Endodermal cell (in vitro differentiated cells): ENCODE measurements around the gene PIP5KL1. TPM values are rescaled to one million over a fixed set of nuclear protein-coding genes. Genes with fewer than 3 reads are reported as not detected.

ENCODE experiments used
- DNase-seq: peaks from one replicate; pipeline ENCODE4 v3.0.0-alpha.2; 2017
- H3K27ac ChIP-seq: 2 replicates; pipeline ENCODE4 v1.5.1; 2013; ENCODE audit warnings: mild to moderate bottlenecking, low read depth, low read length, moderate library complexity
- H3K27me3 ChIP-seq: 2 replicates; pipeline ENCODE4 v1.6.1; 2013; ENCODE audit warnings: mild to moderate bottlenecking, low read length, moderate library complexity; ENCODE audit not compliant: insufficient read depth, control insufficient read depth, poor library complexity, severe bottlenecking
- H3K36me3 ChIP-seq: 2 replicates; pipeline ENCODE4 v1.7.0; 2013; ENCODE audit warnings: mild to moderate bottlenecking, low read length, moderate library complexity; ENCODE audit not compliant: control insufficient read depth, insufficient read depth
- H3K4me1 ChIP-seq: one replicate; pipeline ENCODE4 v1.7.0; 2013; ENCODE audit warnings: low read length; ENCODE audit not compliant: control insufficient read depth, insufficient read depth
- H3K4me3 ChIP-seq: 2 replicates; pipeline ENCODE4 v1.5.1; 2013; ENCODE audit warnings: mild to moderate bottlenecking, low read length, moderate library complexity
- H3K9ac ChIP-seq: 2 replicates; pipeline ENCODE4 v1.6.1; 2013; ENCODE audit warnings: mild to moderate bottlenecking, low read length, moderate library complexity; ENCODE audit not compliant: poor library complexity, severe bottlenecking; ENCODE audit errors: extremely low read depth
- H3K9me3 ChIP-seq: 2 replicates; pipeline ENCODE4 v1.6.1; 2013; ENCODE audit warnings: mild to moderate bottlenecking, low read length, moderate library complexity; ENCODE audit not compliant: control insufficient read depth
- H3K27ac Mint-ChIP-seq: 2 replicates; pipeline ENCODE4 v1.8.0; 2020; ENCODE audit warnings: mixed read lengths
- H3K27me3 Mint-ChIP-seq: 2 replicates; pipeline ENCODE4 v1.8.0; 2021; ENCODE audit warnings: mild to moderate bottlenecking, mixed read lengths; ENCODE audit not compliant: insufficient read depth
- H3K36me3 Mint-ChIP-seq: 2 replicates; pipeline ENCODE4 v1.8.0; 2020; ENCODE audit warnings: low read depth, mixed read lengths
- H3K4me1 Mint-ChIP-seq: 2 replicates; pipeline ENCODE4 v1.8.0; 2020; ENCODE audit warnings: mixed read lengths
- H3K4me3 Mint-ChIP-seq: 2 replicates; pipeline ENCODE4 v1.8.0; 2020; ENCODE audit warnings: mild to moderate bottlenecking, moderate library complexity, mixed read lengths
- H3K9me3 Mint-ChIP-seq: 2 replicates; pipeline ENCODE4 v1.8.0; 2020; ENCODE audit warnings: mild to moderate bottlenecking, mixed read lengths
- WGBS, 2 experiments: methylation state at CpG; one replicate each; pipeline versions ENCODE4 v1.1.5 to v1.1.7; 2013; ENCODE audit warnings: missing lambda C conversion rate in 2 of 2, mixed read lengths in 1 of 2; ENCODE audit not compliant: insufficient coverage in 1 of 2, insufficient read length in 1 of 2; 5-methylcytosine and 5-hydroxymethylcytosine counted together
- total RNA-seq, 2 donors: library from RNA; stranded (reverse); fragmentation: NEBNext Ultra II Directional in 1 of 2; extraction: Animal tissue kit (Norgen Biotek cat#: 25700) in 1 of 2; gene quantifications; 2 replicates in 1 of 2; 3 replicates in 1 of 2; pipeline ENCODE4 v1.2.1, GENCODE V29; 2021
- TF ChIP-seq, protein P1 (sequence below): fragments of 200-600 bp; sonication (generic); conservative IDR thresholded peaks from 2 replicates; pipeline ENCODE4 v1.5.0; 2021; ENCODE audit warnings: antibody characterized with exemption, mild to moderate bottlenecking

Gene PIP5KL1
- total RNA-seq, 2 donors from 2014 or later = 6.6 to 9.3 TPM

DNA sequence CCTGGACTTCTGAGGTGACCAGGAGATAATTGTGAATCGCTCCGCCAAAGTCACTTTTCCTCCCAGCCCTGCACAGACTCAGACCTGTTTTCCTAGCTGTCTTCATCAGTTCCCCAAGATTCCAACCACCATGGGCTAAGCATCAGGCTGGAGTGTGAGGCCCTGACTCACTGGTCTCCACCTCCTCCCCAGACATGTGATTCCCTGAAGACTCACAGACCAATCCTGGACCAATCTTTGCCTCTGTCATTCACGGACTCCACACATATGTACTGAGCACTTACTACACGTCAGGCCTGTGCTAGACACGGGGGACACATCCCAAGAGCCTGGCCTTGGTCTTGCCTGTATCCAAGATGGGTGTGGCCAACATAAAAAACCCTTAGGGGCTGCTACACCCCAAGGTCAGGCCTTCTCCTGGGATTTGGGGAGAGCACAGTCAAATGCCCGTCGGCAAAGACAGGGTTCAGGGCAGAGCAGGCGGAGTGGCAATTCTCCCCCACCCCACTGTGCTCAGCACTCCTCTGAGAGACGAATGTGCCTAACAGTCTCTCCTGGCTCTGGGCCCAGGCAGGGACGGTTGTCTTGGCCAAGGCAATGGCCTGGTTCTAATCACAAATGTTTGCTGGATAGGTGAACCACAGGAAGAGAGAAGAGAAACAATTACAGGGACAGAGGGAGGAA is 38.3 kb upstream of the PIP5KL1 start:
- no peaks in the 10 kb centered on the region for H3K9me3 ChIP-seq
- H3K4me1 Mint-ChIP-seq = peaks cover 43% of the 10 kb centered on the region
- no peaks in the 10 kb centered on the region for H3K27me3 ChIP-seq
- H3K27me3 Mint-ChIP-seq = no peaks in the 10 kb centered on the region
- TF ChIP-seq, protein P1, sequence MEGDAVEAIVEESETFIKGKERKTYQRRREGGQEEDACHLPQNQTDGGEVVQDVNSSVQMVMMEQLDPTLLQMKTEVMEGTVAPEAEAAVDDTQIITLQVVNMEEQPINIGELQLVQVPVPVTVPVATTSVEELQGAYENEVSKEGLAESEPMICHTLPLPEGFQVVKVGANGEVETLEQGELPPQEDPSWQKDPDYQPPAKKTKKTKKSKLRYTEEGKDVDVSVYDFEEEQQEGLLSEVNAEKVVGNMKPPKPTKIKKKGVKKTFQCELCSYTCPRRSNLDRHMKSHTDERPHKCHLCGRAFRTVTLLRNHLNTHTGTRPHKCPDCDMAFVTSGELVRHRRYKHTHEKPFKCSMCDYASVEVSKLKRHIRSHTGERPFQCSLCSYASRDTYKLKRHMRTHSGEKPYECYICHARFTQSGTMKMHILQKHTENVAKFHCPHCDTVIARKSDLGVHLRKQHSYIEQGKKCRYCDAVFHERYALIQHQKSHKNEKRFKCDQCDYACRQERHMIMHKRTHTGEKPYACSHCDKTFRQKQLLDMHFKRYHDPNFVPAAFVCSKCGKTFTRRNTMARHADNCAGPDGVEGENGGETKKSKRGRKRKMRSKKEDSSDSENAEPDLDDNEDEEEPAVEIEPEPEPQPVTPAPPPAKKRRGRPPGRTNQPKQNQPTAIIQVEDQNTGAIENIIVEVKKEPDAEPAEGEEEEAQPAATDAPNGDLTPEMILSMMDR = no peak
- H3K4me1 ChIP-seq = peaks cover 17% of the 10 kb centered on the region
- H3K36me3 ChIP-seq = peaks cover 3% of the 10 kb centered on the region
- H3K4me3 ChIP-seq = no peak overlapping the region
- peak overlapping the region; percentile 73 for H3K27ac Mint-ChIP-seq
- WGBS, 2 experiments = 93 to 96% methylated on average over 10 of the region's 10 CpGs
- H3K27ac ChIP-seq = no peak overlapping the region
- H3K36me3 Mint-ChIP-seq = peaks cover 5% of the 10 kb centered on the region
- H3K9me3 Mint-ChIP-seq = no peaks in the 10 kb centered on the region
- DNase-seq = no peak
- no peak overlapping the region for H3K4me3 Mint-ChIP-seq
- H3K9ac ChIP-seq = no peak overlapping the region

DNA sequence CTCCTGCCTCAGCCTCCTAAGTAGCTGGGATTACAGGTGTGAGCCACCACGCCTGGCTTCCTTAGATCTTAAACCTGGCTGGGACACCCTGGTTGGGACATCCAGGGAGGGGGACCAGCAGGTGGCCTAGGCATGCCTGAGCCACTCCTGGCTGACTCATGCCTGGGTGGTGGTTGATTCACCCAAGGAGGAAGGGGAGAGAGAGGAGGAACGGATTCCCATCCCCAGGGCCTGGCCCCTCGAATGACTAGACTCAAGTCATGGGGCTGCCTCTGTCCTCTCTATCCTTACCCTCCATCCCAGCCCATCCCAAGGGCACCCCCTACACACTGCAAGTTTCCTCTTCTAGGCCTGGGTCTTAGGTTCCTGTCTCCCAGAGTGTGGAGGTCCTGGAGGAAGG is 37.5 kb upstream of the PIP5KL1 start:
- no peaks in the 10 kb centered on the region for H3K9me3 ChIP-seq
- Mint-ChIP-seq H3K4me3 (no peak overlapping the region), H3K9me3 (no peaks in the 10 kb centered on the region), H3K27me3 (no peaks in the 10 kb centered on the region), H3K4me1 (peaks cover 44% of the 10 kb centered on the region), H3K36me3 (peaks cover 5% of the 10 kb centered on the region), H3K27ac (peak overlapping the region; percentile 50)
- no peak overlapping the region for H3K9ac ChIP-seq
- no peak overlapping the region for H3K27ac ChIP-seq
- no peak for DNase-seq
- 83 to 92% methylated on average over 1 to 3 of the region's 3 CpGs for WGBS, 2 experiments
- no peaks in the 10 kb centered on the region for H3K27me3 ChIP-seq
- H3K36me3 ChIP-seq = peaks cover 3% of the 10 kb centered on the region
- H3K4me3 ChIP-seq = no peak overlapping the region
- TF ChIP-seq, protein P1 = no peak
- peaks cover 10% of the 10 kb centered on the region for H3K4me1 ChIP-seq

DNA sequence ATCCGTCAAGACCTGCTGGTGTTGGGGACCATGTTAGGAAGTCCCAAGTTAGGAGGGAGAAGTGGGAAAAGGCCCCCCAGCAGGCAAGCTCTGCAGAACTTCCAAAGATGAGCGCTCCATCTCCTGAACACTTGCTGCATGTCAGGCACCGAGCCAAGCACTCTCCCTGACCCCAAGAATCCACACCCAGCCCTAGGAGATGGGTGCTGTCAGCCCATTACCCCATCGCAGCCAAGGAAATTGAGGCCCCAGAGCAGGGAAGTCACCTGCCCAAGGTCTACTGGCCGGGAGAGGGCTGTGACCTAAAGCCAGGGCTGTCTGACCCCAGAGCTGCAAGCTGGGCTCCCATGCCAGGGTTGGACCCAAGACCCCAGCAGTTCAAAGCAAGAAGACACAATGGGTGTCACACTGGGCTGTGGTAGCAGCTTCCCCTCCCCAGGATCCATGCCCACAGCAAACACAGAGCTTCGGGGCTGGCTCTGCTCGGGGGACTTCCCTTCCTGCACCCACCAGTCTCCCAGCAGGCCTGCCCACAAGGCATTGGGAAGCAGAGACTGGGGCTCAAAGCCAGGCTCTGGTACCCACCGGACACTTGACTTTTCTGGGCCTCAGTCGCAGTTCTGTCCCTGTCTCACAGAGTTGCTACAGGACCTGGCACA is 36.7 kb upstream of the PIP5KL1 start:
- H3K27me3 ChIP-seq = no peaks in the 10 kb centered on the region
- H3K4me3 ChIP-seq = no peak overlapping the region
- TF ChIP-seq, protein P1 = no peak
- H3K4me3 Mint-ChIP-seq = no peak overlapping the region
- H3K27ac Mint-ChIP-seq = peak overlapping the region; percentile 17
- peaks cover 42% of the 10 kb centered on the region for H3K4me1 Mint-ChIP-seq
- H3K4me1 ChIP-seq = peaks cover 8% of the 10 kb centered on the region
- no peak overlapping the region for H3K9ac ChIP-seq
- no peak overlapping the region for H3K27ac ChIP-seq
- WGBS, 2 experiments = 79 to 96% methylated on average over 7 to 9 of the region's 9 CpGs
- peaks cover 3% of the 10 kb centered on the region for H3K36me3 ChIP-seq
- H3K9me3 ChIP-seq = no peaks in the 10 kb centered on the region
- peaks cover 5% of the 10 kb centered on the region for H3K36me3 Mint-ChIP-seq
- no peak for DNase-seq
- no peaks in the 10 kb centered on the region for H3K9me3 Mint-ChIP-seq
- H3K27me3 Mint-ChIP-seq = no peaks in the 10 kb centered on the region
